GM12891 (cell line): ENCODE data around the gene TNS3.

Experiments
- PAX5 ChIP-seq: IDR thresholded peaks from 2 replicates; pipeline ENCODE4 v1.6.1; 2011; ENCODE audit warnings: low read length, moderate library complexity, mild to moderate bottlenecking; ENCODE audit not compliant: insufficient read depth, severe bottlenecking
- POLR2A ChIP-seq: IDR thresholded peaks from 2 replicates; pipeline ENCODE4 v1.6.1; 2011; ENCODE audit warnings: low read depth, low read length, control low read depth
- POLR2AphosphoS5 ChIP-seq: IDR thresholded peaks from 2 replicates; pipeline ENCODE4 v1.6.1; 2011; ENCODE audit warnings: low read depth, low read length, control low read depth
- POU2F2 ChIP-seq: IDR thresholded peaks from 2 replicates; pipeline ENCODE4 v1.6.1; 2011; ENCODE audit warnings: low read depth, mild to moderate bottlenecking, control low read depth, low read length, moderate library complexity
- SPI1 ChIP-seq: IDR thresholded peaks from 2 replicates; pipeline ENCODE4 v1.6.1; 2011; ENCODE audit warnings: low read depth, low read length, control low read depth
- TAF1 ChIP-seq: IDR thresholded peaks from 2 replicates; pipeline ENCODE4 v1.6.1; 2011; ENCODE audit warnings: low read depth, low read length, control low read depth

DNA sequence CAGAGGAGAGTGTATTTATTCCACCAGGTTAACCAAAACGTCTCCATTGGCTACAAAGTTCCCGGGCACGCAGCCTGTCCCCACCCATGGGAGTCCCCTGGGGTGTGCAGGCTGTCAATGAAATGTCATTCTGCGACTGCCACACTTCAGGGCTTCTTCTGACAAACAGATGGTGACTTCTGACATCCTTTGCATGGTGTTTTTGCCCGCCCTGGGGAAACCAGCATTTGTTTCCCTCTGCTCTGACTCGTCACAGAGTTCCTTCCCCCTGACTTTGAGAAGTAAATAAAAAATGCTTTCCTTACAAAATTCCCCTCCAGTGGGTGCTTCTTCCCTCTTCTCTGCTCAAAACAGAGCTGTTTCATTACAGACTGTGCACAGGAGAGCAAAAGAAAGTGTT, 38.2 kb downstream of the TNS3 start:
- no peak for TF ChIP-seq POLR2A
- no peak for TF ChIP-seq POLR2AphosphoS5
- TF ChIP-seq TAF1: no peak
- TF ChIP-seq POU2F2: no peak
- TF ChIP-seq SPI1: no peak
- TF ChIP-seq PAX5: no peak
